Stomach (tissue), 4 donors: ENCODE data around the gene RIMS1.

Experiments used
- EP300 ChIP-seq: sonication (generic); formaldehyde crosslinking; IDR thresholded peaks from one replicate; pipeline ENCODE4 v1.6.1; 2017; ENCODE audit warnings: antibody characterized with exemption
- POLR2A ChIP-seq, 4 donors: fragments of 450-650 bp; IDR thresholded peaks; one replicate each; pipeline ENCODE4 v1.6.1; 2016; ENCODE audit warnings: antibody characterized with exemption in 4 of 4, control low read depth in 2 of 4, mild to moderate bottlenecking in 1 of 4, moderate library complexity in 1 of 4
- POLR2AphosphoS5 ChIP-seq, 3 donors: sonication (generic); formaldehyde crosslinking; IDR thresholded peaks; one replicate each; pipeline ENCODE4 v1.6.1; 2016; ENCODE audit warnings: antibody characterized with exemption in 3 of 3
- TF ChIP-seq, protein P1 (sequence below), 7 experiments: fragments of 450-650 bp in 4 of 7; fragments of 200-600 bp in 3 of 7; sonication (generic) in 3 of 7; IDR thresholded peaks; one replicate each; pipeline ENCODE4 v1.5.1; 2016 to 2019; ENCODE audit warnings: antibody characterized with exemption in 7 of 7, control low read depth in 2 of 7, mild to moderate bottlenecking in 1 of 7

- TF ChIP-seq, protein P1, sequence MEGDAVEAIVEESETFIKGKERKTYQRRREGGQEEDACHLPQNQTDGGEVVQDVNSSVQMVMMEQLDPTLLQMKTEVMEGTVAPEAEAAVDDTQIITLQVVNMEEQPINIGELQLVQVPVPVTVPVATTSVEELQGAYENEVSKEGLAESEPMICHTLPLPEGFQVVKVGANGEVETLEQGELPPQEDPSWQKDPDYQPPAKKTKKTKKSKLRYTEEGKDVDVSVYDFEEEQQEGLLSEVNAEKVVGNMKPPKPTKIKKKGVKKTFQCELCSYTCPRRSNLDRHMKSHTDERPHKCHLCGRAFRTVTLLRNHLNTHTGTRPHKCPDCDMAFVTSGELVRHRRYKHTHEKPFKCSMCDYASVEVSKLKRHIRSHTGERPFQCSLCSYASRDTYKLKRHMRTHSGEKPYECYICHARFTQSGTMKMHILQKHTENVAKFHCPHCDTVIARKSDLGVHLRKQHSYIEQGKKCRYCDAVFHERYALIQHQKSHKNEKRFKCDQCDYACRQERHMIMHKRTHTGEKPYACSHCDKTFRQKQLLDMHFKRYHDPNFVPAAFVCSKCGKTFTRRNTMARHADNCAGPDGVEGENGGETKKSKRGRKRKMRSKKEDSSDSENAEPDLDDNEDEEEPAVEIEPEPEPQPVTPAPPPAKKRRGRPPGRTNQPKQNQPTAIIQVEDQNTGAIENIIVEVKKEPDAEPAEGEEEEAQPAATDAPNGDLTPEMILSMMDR (IDR thresholded peaks at IDR 0.05), result no peak
- no peak for TF ChIP-seq POLR2A (IDR thresholded peaks at IDR 0.05)
- TF ChIP-seq POLR2AphosphoS5 (IDR thresholded peaks at IDR 0.05), result no peak
- no peak for TF ChIP-seq EP300
These were observed 163.0 kb downstream of the RIMS1 start for GRCh38 chr6:72049376-72049775.
